Peyer's patch (tissue), 4 donors: ENCODE data around the gene SGMS1. TPM values are rescaled to one million over a fixed set of nuclear protein-coding genes. Genes with fewer than 3 reads are reported as not detected.

Experiments used
- DNase-seq, 3 donors: peaks; one replicate each; pipeline ENCODE4 v3.0.0-alpha.2; 2017 to 2019
- H3K27ac ChIP-seq, 4 donors: fragments of 200-600 bp; sonication (generic); one replicate each; pipeline ENCODE4 v1.5.1; 2016 to 2019
- H3K27me3 ChIP-seq, 2 donors: fragments of 200-600 bp; sonication (generic); one replicate each; pipeline ENCODE4 v1.5.1; 2019
- H3K36me3 ChIP-seq, 3 donors: fragments of 200-600 bp; sonication (generic); one replicate each; pipeline ENCODE4 v1.5.1; 2016 to 2019
- H3K4me1 ChIP-seq, 4 donors: fragments of 200-600 bp; sonication (generic); one replicate each; pipeline ENCODE4 v1.5.1; 2016 to 2019
- H3K4me3 ChIP-seq, 4 donors: fragments of 200-600 bp; sonication (generic); 1 replicate in 3 of 4; 2 replicates in 1 of 4; pipeline ENCODE4 v1.5.1; 2016 to 2019; ENCODE audit warnings: mild to moderate bottlenecking in 1 of 4
- H3K9me3 ChIP-seq, 4 donors: fragments of 200-600 bp; sonication (generic); one replicate each; pipeline ENCODE4 v1.5.1; 2016 to 2019; ENCODE audit warnings: mild to moderate bottlenecking in 1 of 4
- CTCF ChIP-seq, 6 experiments: fragments of 450-650 bp in 4 of 6; fragments of 200-600 bp in 2 of 6; sonication (generic) in 1 of 6; IDR thresholded peaks; one replicate each; pipeline ENCODE4 v1.5.1; 2017 to 2019; ENCODE audit warnings: antibody characterized with exemption in 6 of 6, mild to moderate bottlenecking in 3 of 6, moderate library complexity in 1 of 6
- POLR2A ChIP-seq, 2 donors: fragments of 450-650 bp; IDR thresholded peaks; one replicate each; pipeline ENCODE4 v1.5.1; 2017; ENCODE audit warnings: antibody characterized with exemption in 2 of 2, mild to moderate bottlenecking in 2 of 2, moderate library complexity in 2 of 2
- total RNA-seq, 4 donors: library from RNA; depleted of rRNA; stranded (reverse); fragments of >200 nt; gene quantifications; one replicate each; pipeline ENCODE4 v1.1.0, GENCODE V29; 2016

SGMS1 gene
- total RNA-seq, 4 donors from 2014 or later: 73.4 to 117 (median 88.4) TPM

GRCh38 chr10:50390302-50390701, 233.5 kb downstream of the SGMS1 start:
- Histone ChIP-seq H3K4me1 (peaks cover 0 to 8% (median 0%) of the 10 kb centered on the region in 4 donors), H3K4me3 (no peak overlapping the region), H3K9me3 (no peaks in the 10 kb centered on the region), H3K27me3 (no peaks in the 10 kb centered on the region), H3K27ac (no peak overlapping the region), H3K36me3 (no peaks in the 10 kb centered on the region)
- TF ChIP-seq POLR2A (IDR thresholded peaks at IDR 0.05) (no peak), CTCF (IDR thresholded peaks at IDR 0.05) (no peak)
- no peak for DNase-seq

- no peak overlapping the region for H3K4me3 ChIP-seq
- TF ChIP-seq POLR2A (IDR thresholded peaks at IDR 0.05) (no peak), CTCF (IDR thresholded peaks at IDR 0.05) (no peak)
- no peak overlapping the region for H3K27ac ChIP-seq
- H3K4me1 ChIP-seq: peaks cover 0 to 8% (median 0%) of the 10 kb centered on the region in 4 donors
- no peaks in the 10 kb centered on the region for H3K9me3 ChIP-seq
- no peaks in the 10 kb centered on the region for H3K27me3 ChIP-seq
- H3K36me3 ChIP-seq: no peaks in the 10 kb centered on the region
- no peak for DNase-seq
Measured at GRCh38 chr10:50388181-50388580, 235.6 kb downstream of the SGMS1 start.

GRCh38 chr10:50387732-50388073, 236.1 kb downstream of the SGMS1 start:
- TF ChIP-seq POLR2A (IDR thresholded peaks at IDR 0.05) (no peak), CTCF (IDR thresholded peaks at IDR 0.05) (no peak)
- DNase-seq: no peak
- Histone ChIP-seq H3K4me1 (peaks cover 0 to 8% (median 0%) of the 10 kb centered on the region in 4 donors), H3K36me3 (no peaks in the 10 kb centered on the region), H3K4me3 (no peak overlapping the region), H3K27me3 (no peaks in the 10 kb centered on the region), H3K9me3 (no peaks in the 10 kb centered on the region), H3K27ac (no peak overlapping the region)

GRCh38 chr10:50387007-50387731, 236.6 kb downstream of the SGMS1 start:
- H3K27ac ChIP-seq: no peak overlapping the region
- H3K36me3 ChIP-seq: no peaks in the 10 kb centered on the region
- H3K4me3 ChIP-seq: no peak overlapping the region
- H3K9me3 ChIP-seq: no peaks in the 10 kb centered on the region
- H3K4me1 ChIP-seq: peaks cover 0 to 8% (median 0%) of the 10 kb centered on the region in 4 donors
- no peak for TF ChIP-seq POLR2A (IDR thresholded peaks at IDR 0.05)
- TF ChIP-seq CTCF (IDR thresholded peaks at IDR 0.05): no peak
- DNase-seq: no peak
- H3K27me3 ChIP-seq: no peaks in the 10 kb centered on the region

GRCh38 chr10:50385624-50386023, 238.1 kb downstream of the SGMS1 start:
- Histone ChIP-seq H3K36me3 (no peaks in the 10 kb centered on the region), H3K4me3 (no peak overlapping the region), H3K9me3 (no peaks in the 10 kb centered on the region), H3K27ac (no peak overlapping the region), H3K27me3 (no peaks in the 10 kb centered on the region), H3K4me1 (peaks cover 0 to 8% (median 0%) of the 10 kb centered on the region in 4 donors)
- TF ChIP-seq POLR2A (IDR thresholded peaks at IDR 0.05): no peak
- no peak for TF ChIP-seq CTCF (IDR thresholded peaks at IDR 0.05)
- no peak for DNase-seq
